CD4-positive, alpha-beta T cell (primary cell): ENCODE results near the gene WDFY4. TPM values are rescaled to one million over a fixed set of nuclear protein-coding genes. Genes with fewer than 3 reads are reported as not detected.

Source experiments
- ATAC-seq: fragments of 200-7000 bp; cut with Tn5 transposase; one replicate; pipeline ENCODE4 v1.10.0; 2022; ENCODE audit warnings: mild to moderate bottlenecking; ENCODE audit not compliant: poor library complexity
- CTCF ChIA-PET: fragments of 350-600 bp; sonication (Branson Sonifier 250); formaldehyde crosslinking; loops from one replicate; lab custom pipeline; 2021; ENCODE audit warnings: antibody characterized with exemption, inconsistent platforms; lab: Charles Lee
- POLR2A ChIA-PET: fragments of 350-600 bp; sonication (Branson Sonifier 250); formaldehyde crosslinking; loops from one replicate; lab custom pipeline; 2021; ENCODE audit warnings: antibody characterized with exemption, inconsistent platforms; lab: Charles Lee
- DNase-seq, 14 experiments: peaks; one replicate each; pipeline ENCODE4 v3.0.0-alpha.2; 2013 to 2020; ENCODE audit warnings: mixed read lengths in 2 of 14
- H3K27ac ChIP-seq, 2 donors: one replicate each; pipeline versions ENCODE4 v1.5.1 to v1.7.0; 2013; ENCODE audit warnings: low read length in 2 of 2, low read depth in 1 of 2, mild to moderate bottlenecking in 1 of 2
- H3K27me3 ChIP-seq, 2 experiments: 1 replicate in 1 of 2; 2 replicates in 1 of 2; pipeline versions ENCODE4 v1.6.1 to v1.7.0; 2013; ENCODE audit warnings: low read length in 2 of 2, control low read depth in 1 of 2, mild to moderate bottlenecking in 1 of 2, moderate library complexity in 1 of 2; ENCODE audit not compliant: insufficient read depth in 2 of 2, control insufficient read depth in 1 of 2
- H3K36me3 ChIP-seq: one replicate; pipeline ENCODE4 v1.6.1; 2013; ENCODE audit warnings: low read length, control low read depth; ENCODE audit not compliant: insufficient read depth
- H3K4me1 ChIP-seq: one replicate; pipeline ENCODE4 v1.6.1; 2013; ENCODE audit warnings: low read length, control low read depth; ENCODE audit not compliant: insufficient read depth
- H3K4me3 ChIP-seq: one replicate; pipeline ENCODE4 v1.5.1; 2013; ENCODE audit warnings: mild to moderate bottlenecking, low read length, moderate library complexity
- H3K9me3 ChIP-seq, 2 experiments: 1 replicate in 1 of 2; 2 replicates in 1 of 2; pipeline versions ENCODE4 v1.6.1 to v1.7.0; 2013; ENCODE audit warnings: low read length in 2 of 2, mild to moderate bottlenecking in 2 of 2, control low read depth in 1 of 2, moderate library complexity in 1 of 2; ENCODE audit not compliant: control insufficient read depth in 1 of 2, insufficient read depth in 1 of 2
- H3K27ac Mint-ChIP-seq: one replicate; pipeline ENCODE4 v1.8.0; 2020; ENCODE audit warnings: mixed read lengths
- H3K27me3 Mint-ChIP-seq: one replicate; pipeline ENCODE4 v1.8.0; 2021; ENCODE audit warnings: mixed read lengths
- H3K36me3 Mint-ChIP-seq: one replicate; pipeline ENCODE4 v1.8.0; 2021; ENCODE audit warnings: low read depth, mixed read lengths
- H3K4me1 Mint-ChIP-seq: one replicate; pipeline ENCODE4 v1.8.0; 2021; ENCODE audit warnings: low read depth, mixed read lengths
- H3K4me3 Mint-ChIP-seq: one replicate; pipeline ENCODE4 v1.8.0; 2020; ENCODE audit warnings: mild to moderate bottlenecking, mixed read lengths
- H3K9me3 Mint-ChIP-seq: one replicate; pipeline ENCODE4 v1.8.0; 2020; ENCODE audit warnings: mixed read lengths
- CTCF ChIP-seq: fragments of 200-600 bp; IDR thresholded peaks from one replicate; pipeline ENCODE4 v1.8.0; 2022; ENCODE audit warnings: antibody characterized with exemption, mild to moderate bottlenecking
- intact Hi-C, 2 experiments: fragments of 100-400 bp; cut with DNase I in 1 of 2; cut with micrococcal nuclease in 1 of 2; formaldehyde crosslinking; loops; one replicate each; pipeline versions ENCODE4 v1.15.1 to v1.9.0; 2023 to 2025; cut with DNase I, micrococcal nuclease
- total RNA-seq, 174 experiments: library from RNA in 2 of 174; stranded (reverse) in 2 of 174; gene quantifications; one replicate each; pipeline ENCODE4 v1.2.3 and lab custom pipeline; 2021 to 2026

The WDFY4 gene
- total RNA-seq, 2 experiments from 2014 or later: 1.3 to 2.5 TPM

DNA sequence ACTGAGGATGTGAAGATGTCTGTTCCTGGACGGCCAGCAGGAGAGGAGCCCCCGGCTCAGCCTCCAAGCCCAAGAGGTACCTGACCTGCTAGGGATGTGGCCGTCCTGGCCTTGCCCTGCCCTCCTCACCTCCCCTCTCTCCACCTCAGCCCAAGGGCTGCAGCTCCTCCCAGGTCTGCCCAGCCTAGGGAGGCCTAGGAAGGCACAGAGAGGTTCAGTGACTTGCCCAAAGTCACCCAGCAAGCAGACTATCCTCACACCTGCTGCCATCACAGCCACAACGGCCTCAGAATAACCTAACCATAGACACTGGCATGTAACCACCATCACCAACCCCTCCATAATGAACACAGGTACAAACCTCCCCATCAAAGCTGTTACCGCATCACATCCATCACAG is 293.6 kb downstream of the WDFY4 start:
- CTCF ChIA-PET: no interaction called here
- no peaks in the 10 kb centered on the region for H3K36me3 Mint-ChIP-seq
- H3K9me3 Mint-ChIP-seq: no peaks in the 10 kb centered on the region
- Histone ChIP-seq H3K27ac (no peak overlapping the region), H3K4me1 (no peaks in the 10 kb centered on the region), H3K4me3 (no peak overlapping the region), H3K9me3 (no peaks in the 10 kb centered on the region), H3K36me3 (no peaks in the 10 kb centered on the region), H3K27me3 (no peaks in the 10 kb centered on the region)
- TF ChIP-seq CTCF: no peak
- H3K4me3 Mint-ChIP-seq: no peak overlapping the region
- no peak overlapping the region for H3K27ac Mint-ChIP-seq
- ATAC-seq (no peak), DNase-seq (no peak)
- no peaks in the 10 kb centered on the region for H3K27me3 Mint-ChIP-seq
- no peaks in the 10 kb centered on the region for H3K4me1 Mint-ChIP-seq
- POLR2A ChIA-PET: no interaction called here
- intact Hi-C loops: no loop called here

GRCh38 chr10:48981310-48981907 is 296.7 kb downstream of the WDFY4 start:
- Histone ChIP-seq H3K4me1 (no peaks in the 10 kb centered on the region), H3K27ac (no peak overlapping the region), H3K4me3 (no peak overlapping the region), H3K27me3 (no peaks in the 10 kb centered on the region), H3K9me3 (no peaks in the 10 kb centered on the region), H3K36me3 (no peaks in the 10 kb centered on the region)
- DNase-seq: peak in 5 of 14 experiments; percentile 10 to 35 (median 27)
- intact Hi-C loops: loop anchor here (1.0 to 10.0 kb wide), 3 partner anchors 183 to 531 kb away; no protein-coding TSS in a partner anchor
- no peak for ATAC-seq
- H3K4me1 Mint-ChIP-seq: no peaks in the 10 kb centered on the region
- H3K4me3 Mint-ChIP-seq: no peak overlapping the region
- no peaks in the 10 kb centered on the region for H3K9me3 Mint-ChIP-seq
- CTCF ChIA-PET: no interaction called here
- no peak overlapping the region for H3K27ac Mint-ChIP-seq
- POLR2A ChIA-PET: no interaction called here
- no peaks in the 10 kb centered on the region for H3K36me3 Mint-ChIP-seq
- no peaks in the 10 kb centered on the region for H3K27me3 Mint-ChIP-seq
- TF ChIP-seq CTCF: peak; percentile 70

DNA sequence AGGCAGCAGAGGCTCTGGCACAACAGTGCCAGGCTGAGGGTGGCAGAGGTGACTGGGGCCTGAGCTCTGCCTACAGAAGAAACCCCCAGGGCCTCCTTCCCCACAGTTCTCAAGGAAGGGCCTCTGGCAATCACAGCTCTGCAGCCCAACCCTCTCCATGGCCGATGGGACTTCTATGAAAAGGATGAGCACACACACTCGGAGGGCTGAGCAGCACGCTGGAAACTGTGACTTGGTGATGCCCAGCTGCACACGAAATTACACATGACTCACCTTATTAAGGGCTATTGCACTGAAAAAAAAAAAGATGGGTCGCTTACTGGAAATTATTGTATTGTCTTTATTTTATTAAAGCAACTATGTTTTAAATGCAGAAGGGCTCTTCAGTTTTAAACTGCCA is 297.9 kb downstream of the WDFY4 start:
- TF ChIP-seq CTCF: no peak
- no peak overlapping the region for H3K27ac ChIP-seq

More for the DNA sequence above, 297.9 kb downstream of the WDFY4 start:
- Mint-ChIP-seq H3K27ac (no peak overlapping the region), H3K36me3 (no peaks in the 10 kb centered on the region), H3K9me3 (no peaks in the 10 kb centered on the region), H3K4me3 (no peak overlapping the region), H3K4me1 (no peaks in the 10 kb centered on the region), H3K27me3 (no peaks in the 10 kb centered on the region)
- Histone ChIP-seq H3K36me3 (no peaks in the 10 kb centered on the region), H3K9me3 (no peaks in the 10 kb centered on the region), H3K4me3 (no peak overlapping the region), H3K27me3 (no peaks in the 10 kb centered on the region), H3K4me1 (no peaks in the 10 kb centered on the region)
- intact Hi-C loops: loop anchor here in 1 of 2 experiments (10.0 kb wide), 1 partner anchor 182 kb away; no protein-coding TSS in a partner anchor
- POLR2A ChIA-PET: no interaction called here
- CTCF ChIA-PET: no interaction called here
- ATAC-seq: no peak
- DNase-seq: no peak
